Chondrocyte (in vitro differentiated cells): Measurements from ENCODE around the gene CCDC70. TPM values are rescaled to one million over a fixed set of nuclear protein-coding genes. Genes with fewer than 3 reads are reported as not detected.

Experiments used
- DNase-seq: peaks from one replicate; pipeline ENCODE4 v3.0.0; 2021; ENCODE audit warnings: mixed read lengths, low spot score
- H3K27ac Mint-ChIP-seq: one replicate; pipeline ENCODE4 v1.8.0; 2021; ENCODE audit warnings: mild to moderate bottlenecking, moderate library complexity, mixed read lengths; ENCODE audit not compliant: unreplicated experiment
- H3K27me3 Mint-ChIP-seq: 2 replicates; pipeline ENCODE4 v1.8.0; 2021; ENCODE audit warnings: low read depth, mixed read lengths
- H3K36me3 Mint-ChIP-seq: 2 replicates; pipeline ENCODE4 v1.8.0; 2021; ENCODE audit warnings: low read depth, mixed read lengths
- H3K4me1 Mint-ChIP-seq: 2 replicates; pipeline ENCODE4 v1.8.0; 2021; ENCODE audit warnings: low read depth, mild to moderate bottlenecking, mixed read lengths
- H3K4me3 Mint-ChIP-seq: one replicate; pipeline ENCODE4 v1.8.0; 2021; ENCODE audit warnings: mild to moderate bottlenecking, moderate library complexity, mixed read lengths; ENCODE audit not compliant: unreplicated experiment
- H3K9me3 Mint-ChIP-seq: 2 replicates; pipeline ENCODE4 v1.8.0; 2021; ENCODE audit warnings: low read depth, mixed read lengths
- total RNA-seq: library from RNA; stranded (reverse); gene quantifications from 3 replicates; pipeline ENCODE4 v1.2.1, GENCODE V29; 2021
- TF ChIP-seq, protein P1 (sequence below): fragments of 200-600 bp; sonication (generic); IDR thresholded peaks from 2 replicates; pipeline ENCODE4 v1.5.0; 2021; ENCODE audit warnings: antibody characterized with exemption, mild to moderate bottlenecking, moderate library complexity

Gene CCDC70
- total RNA-seq, 1 donor from 2014 or later, result not detected

GRCh38 chr13:51874651-51875050 lies 12.9 kb downstream of the CCDC70 start:
- Mint-ChIP-seq H3K9me3 (no peaks in the 10 kb centered on the region), H3K4me3 (no peak overlapping the region), H3K4me1 (peaks cover 13% of the 10 kb centered on the region), H3K27me3 (no peaks in the 10 kb centered on the region), H3K27ac (no peak overlapping the region), H3K36me3 (peaks cover 5% of the 10 kb centered on the region)
- DNase-seq, result no peak
- TF ChIP-seq, protein P1, sequence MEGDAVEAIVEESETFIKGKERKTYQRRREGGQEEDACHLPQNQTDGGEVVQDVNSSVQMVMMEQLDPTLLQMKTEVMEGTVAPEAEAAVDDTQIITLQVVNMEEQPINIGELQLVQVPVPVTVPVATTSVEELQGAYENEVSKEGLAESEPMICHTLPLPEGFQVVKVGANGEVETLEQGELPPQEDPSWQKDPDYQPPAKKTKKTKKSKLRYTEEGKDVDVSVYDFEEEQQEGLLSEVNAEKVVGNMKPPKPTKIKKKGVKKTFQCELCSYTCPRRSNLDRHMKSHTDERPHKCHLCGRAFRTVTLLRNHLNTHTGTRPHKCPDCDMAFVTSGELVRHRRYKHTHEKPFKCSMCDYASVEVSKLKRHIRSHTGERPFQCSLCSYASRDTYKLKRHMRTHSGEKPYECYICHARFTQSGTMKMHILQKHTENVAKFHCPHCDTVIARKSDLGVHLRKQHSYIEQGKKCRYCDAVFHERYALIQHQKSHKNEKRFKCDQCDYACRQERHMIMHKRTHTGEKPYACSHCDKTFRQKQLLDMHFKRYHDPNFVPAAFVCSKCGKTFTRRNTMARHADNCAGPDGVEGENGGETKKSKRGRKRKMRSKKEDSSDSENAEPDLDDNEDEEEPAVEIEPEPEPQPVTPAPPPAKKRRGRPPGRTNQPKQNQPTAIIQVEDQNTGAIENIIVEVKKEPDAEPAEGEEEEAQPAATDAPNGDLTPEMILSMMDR, result no peak

GRCh38 chr13:51879133-51879532 lies 17.4 kb downstream of the CCDC70 start:
- Mint-ChIP-seq H3K27ac (no peak overlapping the region), H3K9me3 (no peaks in the 10 kb centered on the region), H3K36me3 (peaks cover 5% of the 10 kb centered on the region), H3K4me1 (peaks cover 3% of the 10 kb centered on the region), H3K27me3 (no peaks in the 10 kb centered on the region), H3K4me3 (no peak overlapping the region)
- TF ChIP-seq, protein P1, result no peak
- no peak for DNase-seq

DNA sequence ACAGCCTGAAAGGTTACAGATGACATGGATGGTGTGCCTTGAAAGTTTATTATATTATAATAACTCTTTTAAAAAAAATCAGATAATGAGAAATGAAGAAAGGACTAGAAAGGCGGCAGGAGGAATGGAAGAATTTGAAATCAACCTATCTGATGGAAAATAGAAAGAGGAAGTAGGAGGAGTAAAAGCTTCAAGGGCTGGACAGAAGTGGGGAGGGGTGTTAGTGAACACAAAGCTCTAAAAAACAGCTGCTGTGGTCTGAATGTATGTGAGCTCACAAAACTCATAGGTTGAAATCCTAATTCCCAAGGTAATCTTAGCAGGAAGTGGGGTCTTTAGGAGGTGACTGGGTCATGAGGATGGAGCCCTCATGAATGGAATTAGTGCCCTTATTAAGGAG lies 19.5 kb downstream of the CCDC70 start:
- Mint-ChIP-seq H3K4me3 (no peak overlapping the region), H3K9me3 (no peaks in the 10 kb centered on the region), H3K27ac (no peak overlapping the region), H3K36me3 (peaks cover 3% of the 10 kb centered on the region), H3K27me3 (no peaks in the 10 kb centered on the region), H3K4me1 (no peaks in the 10 kb centered on the region)
- no peak for DNase-seq
- TF ChIP-seq, protein P1, result no peak

DNA sequence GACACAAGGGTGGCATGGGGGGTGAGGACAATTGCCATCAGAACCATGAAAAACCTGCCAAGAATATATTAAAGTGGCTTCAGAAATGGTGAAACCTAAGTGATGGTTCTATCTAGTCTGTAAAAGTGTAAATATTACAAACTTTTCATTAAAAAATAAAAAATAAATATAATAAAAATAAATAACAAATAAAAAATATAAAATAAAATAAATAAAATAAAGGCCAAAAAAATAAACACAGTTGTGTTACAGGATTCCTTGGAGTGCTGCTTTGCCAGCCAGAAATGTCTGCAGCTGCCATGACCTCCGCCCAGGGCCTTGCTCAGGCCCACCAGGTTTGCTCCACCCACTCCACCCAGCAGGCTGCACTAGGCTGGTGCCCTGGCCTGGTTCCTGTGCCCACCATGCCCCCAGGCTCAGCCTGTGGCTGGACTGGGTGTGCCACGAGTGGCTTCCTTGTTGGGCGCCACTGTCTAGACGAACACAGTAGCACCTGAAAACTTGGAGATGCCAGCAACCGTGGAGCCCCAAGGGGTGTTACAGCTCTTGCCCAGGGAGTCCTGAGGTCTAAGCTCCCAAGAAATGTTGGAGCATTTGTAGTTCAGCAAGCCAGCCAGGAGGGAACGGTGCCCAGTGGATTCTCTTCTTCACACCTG lies 20.9 kb downstream of the CCDC70 start:
- no peak for DNase-seq
- TF ChIP-seq, protein P1, result no peak
- Mint-ChIP-seq H3K4me3 (no peak overlapping the region), H3K4me1 (no peaks in the 10 kb centered on the region), H3K27ac (no peak overlapping the region), H3K9me3 (no peaks in the 10 kb centered on the region), H3K36me3 (no peaks in the 10 kb centered on the region), H3K27me3 (no peaks in the 10 kb centered on the region)

- TF ChIP-seq, protein P1, result no peak
- no peak overlapping the region for H3K4me3 Mint-ChIP-seq
- no peak overlapping the region for H3K27ac Mint-ChIP-seq
- no peak for DNase-seq
- H3K27me3 Mint-ChIP-seq, result no peaks in the 10 kb centered on the region
- no peaks in the 10 kb centered on the region for H3K36me3 Mint-ChIP-seq
- no peaks in the 10 kb centered on the region for H3K9me3 Mint-ChIP-seq
- H3K4me1 Mint-ChIP-seq, result no peaks in the 10 kb centered on the region
Observed at GRCh38 chr13:51883226-51883600, 21.4 kb downstream of the CCDC70 start.
